ENCODE measurements around the gene NCKIPSD. TPM values are rescaled to one million over a fixed set of nuclear protein-coding genes. Genes with fewer than 3 reads are reported as not detected.

The NCKIPSD gene
- total RNA-seq, 1 donor from 2014 or later: 9.7 TPM

GRCh38 chr3:48650723-48651122, 35.0 kb downstream of the NCKIPSD start:
- ChIA-PET POLR2A (no interaction called here), CTCF (no interaction called here)
- peaks cover 5% of the 10 kb centered on the region for H3K4me1 Mint-ChIP-seq
- H3K9me3 Mint-ChIP-seq: no peaks in the 10 kb centered on the region
- H3K27ac Mint-ChIP-seq: no peak overlapping the region
- no peaks in the 10 kb centered on the region for H3K36me3 Mint-ChIP-seq (ENCODE audit: low read depth)
- H3K27me3 Mint-ChIP-seq: no peaks in the 10 kb centered on the region
- TF ChIP-seq CTCF (IDR thresholded peaks at IDR 0.05): no peak
- intact Hi-C loops (cut with micrococcal nuclease): no loop called here
- ATAC-seq (ENCODE audit: low read depth) (no peak), DNase-seq (no peak)
- no peak overlapping the region for H3K4me3 Mint-ChIP-seq

- no peak overlapping the region for H3K4me3 Mint-ChIP-seq
- H3K36me3 Mint-ChIP-seq (ENCODE audit: low read depth): no peaks in the 10 kb centered on the region
- ChIA-PET CTCF (no interaction called here), POLR2A (no interaction called here)
- DNase-seq (no peak), ATAC-seq (ENCODE audit: low read depth) (no peak)
- no peaks in the 10 kb centered on the region for H3K27me3 Mint-ChIP-seq
- H3K9me3 Mint-ChIP-seq: no peaks in the 10 kb centered on the region
- intact Hi-C loops (cut with micrococcal nuclease): no loop called here
- no peaks in the 10 kb centered on the region for H3K4me1 Mint-ChIP-seq
- no peak overlapping the region for H3K27ac Mint-ChIP-seq
- TF ChIP-seq CTCF (IDR thresholded peaks at IDR 0.05): no peak
These were observed 37.4 kb downstream of the NCKIPSD start for GRCh38 chr3:48648188-48648850.

GRCh38 chr3:48647714-48648113, 38.0 kb downstream of the NCKIPSD start:
- H3K4me1 Mint-ChIP-seq: no peaks in the 10 kb centered on the region
- H3K36me3 Mint-ChIP-seq (ENCODE audit: low read depth): no peaks in the 10 kb centered on the region
- no peak for TF ChIP-seq CTCF (IDR thresholded peaks at IDR 0.05)
- CTCF ChIA-PET: no interaction called here
- no peaks in the 10 kb centered on the region for H3K27me3 Mint-ChIP-seq
- no peak overlapping the region for H3K27ac Mint-ChIP-seq
- DNase-seq (no peak), ATAC-seq (ENCODE audit: low read depth) (no peak)
- POLR2A ChIA-PET: no interaction called here
- H3K4me3 Mint-ChIP-seq: no peak overlapping the region
- no peaks in the 10 kb centered on the region for H3K9me3 Mint-ChIP-seq
- intact Hi-C loops (cut with micrococcal nuclease): no loop called here

GRCh38 chr3:48644898-48645760, 40.6 kb downstream of the NCKIPSD start:
- Mint-ChIP-seq H3K4me3 (no peak overlapping the region), H3K27me3 (no peaks in the 10 kb centered on the region), H3K27ac (no peak overlapping the region), H3K36me3 (ENCODE audit: low read depth) (no peaks in the 10 kb centered on the region), H3K9me3 (no peaks in the 10 kb centered on the region), H3K4me1 (no peaks in the 10 kb centered on the region)
- no peak for TF ChIP-seq CTCF (IDR thresholded peaks at IDR 0.05)
- intact Hi-C loops (cut with micrococcal nuclease): no loop called here
- DNase-seq (no peak), ATAC-seq (ENCODE audit: low read depth) (no peak)
- POLR2A ChIA-PET: no interaction called here
- CTCF ChIA-PET: no interaction called here

- Mint-ChIP-seq H3K27me3 (no peaks in the 10 kb centered on the region), H3K4me1 (no peaks in the 10 kb centered on the region), H3K36me3 (ENCODE audit: low read depth) (no peaks in the 10 kb centered on the region), H3K4me3 (no peak overlapping the region), H3K27ac (no peak overlapping the region), H3K9me3 (no peaks in the 10 kb centered on the region)
- ChIA-PET POLR2A (no interaction called here), CTCF (no interaction called here)
- DNase-seq (no peak), ATAC-seq (ENCODE audit: low read depth) (no peak)
- intact Hi-C loops (cut with micrococcal nuclease): no loop called here
- no peak for TF ChIP-seq CTCF (IDR thresholded peaks at IDR 0.05)
These were observed 43.1 kb downstream of the NCKIPSD start for GRCh38 chr3:48642605-48643004.

All from activated B cell treated with CpG ODN at 0.5 μM for 24 hours (primary cell).